Right lung (tissue), 5 donors: ENCODE measurements around the gene MUSTN1. TPM values are rescaled to one million over a fixed set of nuclear protein-coding genes. Genes with fewer than 3 reads are reported as not detected.

Experiments used
- DNase-seq, 2 donors: peaks; one replicate each; pipeline ENCODE4 v3.0.0-alpha.2; 2013
- polyA plus RNA-seq, 5 donors: library from polyadenylated mRNA; unstranded; fragments of 120-200 nt; gene quantifications; one replicate each; pipeline versions ENCODE4 v1.2.1 to v1.2.3, GENCODE V29; 2013; ENCODE audit warnings: inconsistent platforms in 1 of 5, low replicate concordance in 1 of 5; ENCODE audit not compliant: insufficient read length in 5 of 5, insufficient read depth in 1 of 5

MUSTN1 gene
- polyA plus RNA-seq, 5 donors: 0.53 to 4.8 (median 1.5) TPM

GRCh38 chr3:52786330-52787215 is 48.2 kb downstream of the MUSTN1 start:
- no peak for DNase-seq

GRCh38 chr3:52784931-52785590 is 49.8 kb downstream of the MUSTN1 start:
- DNase-seq: no peak

- DNase-seq: no peak
These were observed 50.7 kb downstream of the MUSTN1 start for GRCh38 chr3:52784021-52784621.

GRCh38 chr3:52783211-52783555 is 51.6 kb downstream of the MUSTN1 start:
- DNase-seq: no peak

Other genes with a start within 250 kb of the MUSTN1 start
- 10 to 100 TPM; 42.9 to 78.6 (median 65.2) TPM for gene PBRM1, start 149.1 kb downstream of the MUSTN1 start, polyA plus RNA-seq
- gene GNL3, start 149.0 kb downstream of the MUSTN1 start, polyA plus RNA-seq: 100 to 1,000 TPM; 100 to 124 (median 107) TPM
- 100 to 1,000 TPM; 104 to 121 (median 119) TPM for gene GLT8D1, start 129.2 kb downstream of the MUSTN1 start, polyA plus RNA-seq
- 100 to 1,000 TPM; 113 to 138 (median 123) TPM for gene SPCS1, start 128.9 kb downstream of the MUSTN1 start, polyA plus RNA-seq
- gene NEK4, start 64.1 kb downstream of the MUSTN1 start, polyA plus RNA-seq: 10 to 100 TPM; 20.7 to 30.7 (median 27.2) TPM
- 1 to 10 TPM in 1 of 5 donors, under 1 TPM in 1, not detected in 3; 0.15 to 6.0 TPM for gene ITIH1, start 57.4 kb downstream of the MUSTN1 start, polyA plus RNA-seq
- 1 to 10 TPM; 2.3 to 6.3 (median 3.8) TPM for gene ITIH3, start 40.2 kb downstream of the MUSTN1 start, polyA plus RNA-seq
- gene ITIH4, start 4.3 kb downstream of the MUSTN1 start, polyA plus RNA-seq: 10 to 100 TPM in 3 of 5 donors, 1 to 10 TPM in 2; 8.6 to 12.6 (median 11.1) TPM
- gene STIMATE, start 62.5 kb upstream of the MUSTN1 start, polyA plus RNA-seq: 10 to 100 TPM; 13.4 to 18.6 (median 16.0) TPM
- gene SFMBT1, start 211.1 kb upstream of the MUSTN1 start, polyA plus RNA-seq: 10 to 100 TPM in 1 of 5 donors, 1 to 10 TPM in 4; 7.4 to 10.9 (median 7.9) TPM